ENCODE results near the gene TBC1D22A.

The TBC1D22A gene

DNA sequence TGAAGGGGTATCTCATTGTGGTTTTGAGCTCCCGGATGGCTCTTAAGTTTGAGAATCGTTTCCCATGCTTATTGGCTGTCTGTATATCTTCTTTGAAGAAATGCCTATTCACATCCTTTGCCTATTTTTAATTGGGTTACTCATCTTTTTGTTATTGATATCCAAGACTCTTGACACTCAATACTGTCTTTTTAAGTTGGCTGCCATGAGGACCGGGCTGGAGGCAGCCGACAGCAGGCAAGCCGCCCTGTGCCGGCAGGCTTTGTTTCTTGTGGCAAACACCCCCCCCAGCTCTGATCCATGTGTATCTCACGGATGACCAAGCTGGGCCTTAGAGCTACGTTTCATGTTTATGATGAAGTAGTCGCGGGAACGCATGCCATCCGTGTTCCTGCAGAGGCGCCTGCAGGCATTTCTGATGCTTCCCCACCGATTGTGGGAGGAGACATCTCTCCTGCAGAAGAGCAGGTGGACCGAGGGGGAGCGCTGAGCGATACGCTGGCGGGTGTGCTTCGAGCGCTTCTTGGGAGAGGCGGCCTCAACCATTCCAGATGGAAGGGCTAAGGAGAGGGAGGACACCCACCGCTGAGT is 95.8 kb downstream of the TBC1D22A start:
- DNase-seq (ENCODE audit: low read depth in 2 of 2) = no peak

DNA sequence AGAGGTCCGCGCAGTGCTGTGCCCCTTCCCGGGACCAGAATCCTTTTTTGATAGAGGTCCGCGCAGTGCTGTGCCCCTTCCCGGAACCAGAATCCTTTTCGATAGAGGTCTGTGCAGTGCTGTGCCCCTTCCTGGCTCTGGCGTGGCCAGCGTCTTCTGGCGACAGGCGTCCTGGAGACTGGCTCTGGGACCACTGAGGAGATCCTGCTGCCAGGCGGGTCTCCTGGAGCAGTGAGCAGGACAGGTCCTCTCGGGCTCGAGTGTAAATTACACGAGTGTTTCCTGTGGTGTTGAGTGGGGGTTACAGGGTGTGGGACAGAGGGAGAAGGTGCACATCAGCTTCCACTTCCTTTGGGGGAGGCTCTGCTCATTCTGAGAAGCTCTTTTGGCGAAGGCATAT is 98.1 kb downstream of the TBC1D22A start:
- DNase-seq (ENCODE audit: low read depth in 2 of 2) = no peak

DNA sequence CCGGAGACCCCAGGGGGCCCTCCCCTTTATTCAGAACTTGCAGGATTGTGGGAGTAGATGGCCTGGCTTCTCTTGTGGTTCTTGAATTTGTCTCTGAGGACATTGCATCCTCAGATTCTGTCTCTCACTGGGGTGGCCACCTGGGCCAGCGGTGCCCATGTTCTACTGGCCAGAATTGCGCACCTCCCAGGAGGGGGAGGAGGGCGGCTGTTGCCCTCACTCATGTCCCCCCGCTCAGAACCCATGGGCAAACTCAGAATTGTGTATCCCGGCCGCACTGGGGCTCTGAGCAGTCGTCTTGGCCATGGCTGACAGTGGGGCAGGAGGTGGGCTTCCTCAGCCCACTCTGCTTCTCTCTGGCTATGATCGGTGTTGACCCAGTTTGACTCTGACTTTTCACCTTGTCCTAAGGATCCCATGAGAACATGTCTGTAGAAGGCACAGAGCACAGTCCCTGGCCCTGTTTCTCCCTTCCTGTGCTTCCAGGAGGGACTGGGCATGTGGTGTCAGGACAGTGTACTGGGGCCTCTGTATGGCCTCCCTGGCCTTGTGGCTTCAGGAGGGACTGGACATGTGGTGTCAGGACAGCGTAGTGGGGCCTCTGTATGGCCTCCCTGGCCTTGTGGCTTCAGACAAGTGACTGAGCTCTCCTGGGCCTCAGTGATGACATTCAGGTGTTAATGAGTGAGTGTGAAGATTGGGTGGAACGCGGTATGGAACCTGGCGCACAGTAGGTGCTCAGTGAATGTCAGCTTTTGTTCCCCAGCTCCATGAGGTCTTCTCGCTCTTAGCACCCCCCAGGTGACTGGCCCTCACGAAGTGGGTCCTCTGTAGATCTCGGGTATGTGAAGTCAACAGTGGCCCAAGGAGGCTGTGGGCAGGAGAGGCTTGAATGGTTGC is 99.3 kb downstream of the TBC1D22A start:
- no peak for DNase-seq (ENCODE audit: low read depth in 2 of 2)

DNA sequence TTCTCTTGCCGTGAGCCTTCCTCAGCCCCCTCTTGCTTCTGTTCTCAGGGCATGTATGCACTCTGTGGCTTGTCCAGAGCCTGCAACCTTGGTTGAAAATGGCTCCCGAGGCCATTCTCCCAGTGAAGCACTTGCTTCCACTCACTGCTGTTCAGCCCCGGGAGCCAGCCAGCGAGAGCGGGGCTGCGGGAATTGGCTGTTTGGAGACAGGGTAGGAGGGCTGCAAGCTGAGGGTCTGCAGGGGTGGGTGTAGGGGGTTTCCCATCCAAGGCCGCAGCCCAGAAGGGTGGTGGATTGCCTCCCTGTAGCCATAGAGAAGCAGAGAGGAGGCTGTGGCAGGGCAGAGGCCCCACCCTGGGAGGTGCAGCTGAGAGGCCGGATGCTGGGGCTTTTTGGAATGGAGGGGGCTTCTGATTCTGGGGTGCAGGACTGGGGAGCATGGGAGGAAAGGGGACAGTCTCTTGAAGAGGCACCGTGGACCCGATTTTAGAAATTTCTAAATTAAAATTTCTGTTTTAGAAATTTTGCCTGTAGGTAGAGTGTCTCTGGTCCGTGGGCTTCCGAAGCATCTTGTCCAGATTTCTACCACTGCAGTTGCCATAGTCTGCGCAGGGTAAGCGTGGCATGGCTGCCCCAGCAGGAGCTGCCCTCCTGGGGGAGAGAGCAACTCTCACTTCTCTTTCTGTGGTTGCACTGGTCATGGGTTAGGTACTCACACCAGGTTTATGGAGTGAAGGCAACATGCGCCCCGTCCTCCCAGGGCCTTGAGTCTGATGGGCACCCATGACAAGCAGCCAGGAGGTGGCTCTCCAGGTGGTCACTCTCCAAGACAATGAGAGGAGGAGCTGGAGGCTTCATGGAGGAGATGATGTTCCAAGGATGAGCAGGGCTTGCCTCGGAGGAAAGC is 100.2 kb downstream of the TBC1D22A start:
- no peak for DNase-seq (ENCODE audit: low read depth in 2 of 2)

DNA sequence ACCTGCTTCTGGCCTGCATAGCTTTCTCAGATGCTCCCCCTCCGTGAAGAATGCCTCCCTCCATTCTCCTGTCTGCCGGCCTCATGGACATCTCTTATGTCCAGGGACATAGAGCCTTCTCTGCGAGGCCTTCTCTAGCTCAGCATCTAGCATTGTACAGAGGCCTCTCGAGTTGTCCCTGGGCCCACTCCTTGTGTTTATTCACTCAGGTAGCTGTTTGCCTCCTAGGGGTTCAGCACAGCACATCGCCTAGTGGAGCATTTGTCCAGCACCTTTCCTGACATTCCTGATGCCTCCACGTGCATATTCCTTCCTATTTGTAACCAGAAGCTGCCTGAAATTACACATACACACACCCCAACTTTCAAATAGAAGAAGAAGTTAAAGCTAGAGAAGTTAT is 101.3 kb downstream of the TBC1D22A start:
- no peak for DNase-seq (ENCODE audit: low read depth in 2 of 2)

GRCh38 chr22:46864314-46865051 is 102.0 kb downstream of the TBC1D22A start:
- no peak for DNase-seq (ENCODE audit: low read depth in 2 of 2)

DNA sequence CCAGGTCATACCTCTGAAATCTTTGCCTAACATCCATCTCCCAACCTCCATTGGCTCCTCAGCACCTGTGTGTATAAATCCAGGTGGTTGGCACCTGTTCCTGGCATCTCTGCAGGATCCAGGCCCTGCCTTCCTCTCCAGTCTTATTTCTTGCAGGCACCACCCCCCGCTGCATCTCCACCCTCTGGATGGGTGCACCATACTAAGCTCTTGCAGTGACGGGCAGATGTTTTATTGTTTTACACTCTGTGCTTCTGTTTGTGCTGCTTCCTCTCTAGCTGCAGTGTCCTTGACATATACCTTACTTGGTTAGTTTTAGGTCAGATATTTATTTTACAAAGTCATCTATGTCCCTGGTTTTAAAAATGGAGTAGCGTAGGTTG is 102.6 kb downstream of the TBC1D22A start:
- no peak for DNase-seq (ENCODE audit: low read depth in 2 of 2)

DNA sequence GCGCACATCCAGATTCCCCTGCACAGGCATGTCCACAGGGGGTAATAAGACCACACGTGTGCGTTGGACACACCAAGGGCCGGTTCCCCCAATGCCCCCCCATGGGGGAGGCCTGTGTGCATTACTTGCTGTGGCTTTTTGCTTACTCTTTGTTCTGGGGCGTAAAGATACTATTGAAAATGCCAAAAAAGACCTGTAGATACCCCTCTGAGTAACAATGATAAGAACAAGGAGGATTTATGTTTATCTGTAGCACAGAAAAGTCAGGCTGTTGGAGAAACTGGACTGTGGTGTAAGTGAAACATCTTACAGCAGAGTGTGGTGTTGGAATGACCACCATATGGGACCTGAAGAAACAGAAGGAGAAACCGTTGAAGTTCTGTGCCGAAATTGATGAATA is 103.2 kb downstream of the TBC1D22A start:
- no peak for DNase-seq (ENCODE audit: low read depth in 2 of 2)

DNA sequence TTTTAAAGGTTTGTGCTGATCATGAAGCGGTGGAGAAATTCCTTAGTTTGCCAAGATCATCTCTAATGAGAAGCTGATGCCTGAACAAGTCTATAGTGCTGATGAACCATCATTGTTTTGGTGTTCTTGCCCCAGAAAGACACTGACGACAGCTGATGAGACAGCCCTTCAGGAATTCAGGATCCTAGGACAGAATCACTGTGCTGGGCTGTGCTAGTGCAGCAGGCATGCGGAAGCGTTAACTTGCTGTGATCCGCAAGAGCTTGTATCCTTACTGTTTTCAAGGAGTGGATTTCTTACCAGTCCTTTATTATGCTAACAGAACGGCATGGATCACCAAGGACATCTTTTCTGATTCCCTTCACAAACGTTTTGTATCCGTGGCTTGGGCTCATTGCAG is 104.1 kb downstream of the TBC1D22A start:
- DNase-seq (ENCODE audit: low read depth in 2 of 2) = no peak

- DNase-seq (ENCODE audit: low read depth in 2 of 2) = no peak
Observed at GRCh38 chr22:46867106-46867505, 104.7 kb downstream of the TBC1D22A start.

DNA sequence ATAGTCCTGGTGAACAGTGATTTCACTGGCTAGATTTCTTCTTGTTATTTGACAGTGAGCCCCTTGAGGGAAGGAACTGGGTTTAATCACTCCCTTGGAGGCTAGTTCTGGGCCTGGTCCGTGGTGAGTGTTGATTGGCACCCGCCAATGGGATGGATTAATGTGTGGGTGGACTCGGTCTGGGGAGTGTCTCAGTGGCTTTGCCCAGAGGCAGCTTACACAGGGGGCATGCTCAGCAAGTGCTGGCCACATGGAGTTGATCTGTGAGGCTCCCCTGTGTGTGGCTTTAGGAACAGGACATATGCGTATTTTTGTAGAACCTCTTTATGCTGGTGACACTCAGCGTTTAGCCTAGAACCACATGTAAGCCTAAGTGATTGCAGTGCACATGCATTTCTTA is 106.9 kb downstream of the TBC1D22A start:
- no peak for DNase-seq (ENCODE audit: low read depth in 2 of 2)

DNA sequence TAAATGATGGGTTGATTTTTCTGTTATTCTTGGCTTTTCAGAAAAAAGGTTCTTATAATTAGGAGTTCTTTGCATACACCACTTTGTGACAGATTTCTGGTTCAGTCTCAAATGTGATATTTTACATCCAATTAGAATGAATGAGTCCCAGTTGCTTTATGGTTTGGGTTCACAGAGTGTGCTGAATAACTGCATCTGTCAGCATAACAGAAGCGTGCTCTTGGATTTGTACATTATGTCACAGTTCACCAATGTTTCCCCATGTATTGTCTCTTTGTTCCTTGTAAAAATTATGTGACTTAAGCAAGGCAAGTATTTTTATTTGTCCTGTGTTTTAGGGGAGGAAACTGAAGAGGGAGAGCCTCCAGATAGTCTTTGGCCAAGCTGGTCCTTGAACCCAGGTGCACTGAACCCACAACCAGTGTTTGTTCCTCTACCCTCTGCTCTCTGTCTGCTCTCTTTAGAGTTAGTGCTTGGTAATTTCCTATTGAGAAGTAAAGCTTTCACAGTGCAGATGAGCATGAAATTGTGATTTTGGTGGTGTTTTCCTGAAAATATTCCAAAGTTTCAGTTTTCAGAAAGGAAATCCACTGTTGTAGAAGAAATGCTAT is 107.5 kb downstream of the TBC1D22A start:
- DNase-seq (ENCODE audit: low read depth in 2 of 2) = no peak

- no peak for DNase-seq (ENCODE audit: low read depth in 2 of 2)
Observed at GRCh38 chr22:46871826-46872225, 109.4 kb downstream of the TBC1D22A start.

GRCh38 chr22:46875089-46875488 is 112.6 kb downstream of the TBC1D22A start:
- no peak for DNase-seq (ENCODE audit: low read depth in 2 of 2)

DNA sequence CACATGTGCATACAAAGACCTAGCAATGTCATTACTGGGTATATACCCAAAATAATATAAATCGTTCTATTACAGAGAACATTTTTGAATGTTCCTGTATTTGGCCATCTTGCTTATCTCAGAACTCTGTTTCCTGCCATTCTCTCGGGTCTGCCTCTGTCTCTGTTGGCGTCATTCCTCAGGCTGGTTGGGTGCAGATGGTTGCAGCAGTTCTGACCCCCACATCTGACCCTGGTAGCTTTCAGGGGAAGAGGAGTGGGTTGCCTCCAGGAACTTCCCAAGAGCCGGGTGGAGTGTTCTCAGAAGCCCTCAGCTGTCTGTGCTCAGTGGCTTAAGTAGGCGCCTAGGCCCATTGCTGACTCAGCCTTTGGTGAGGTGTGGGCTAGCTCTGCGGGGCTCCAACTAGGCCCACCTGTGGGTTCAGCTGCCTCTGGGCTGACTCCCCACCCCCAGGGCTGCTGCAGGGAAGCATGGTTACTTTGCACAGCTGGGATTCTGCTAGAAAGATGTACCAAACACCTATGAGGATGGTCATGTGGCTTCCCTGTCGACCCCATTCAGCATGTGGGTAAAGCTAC is 114.0 kb downstream of the TBC1D22A start:
- DNase-seq (ENCODE audit: low read depth in 2 of 2) = no peak

DNA sequence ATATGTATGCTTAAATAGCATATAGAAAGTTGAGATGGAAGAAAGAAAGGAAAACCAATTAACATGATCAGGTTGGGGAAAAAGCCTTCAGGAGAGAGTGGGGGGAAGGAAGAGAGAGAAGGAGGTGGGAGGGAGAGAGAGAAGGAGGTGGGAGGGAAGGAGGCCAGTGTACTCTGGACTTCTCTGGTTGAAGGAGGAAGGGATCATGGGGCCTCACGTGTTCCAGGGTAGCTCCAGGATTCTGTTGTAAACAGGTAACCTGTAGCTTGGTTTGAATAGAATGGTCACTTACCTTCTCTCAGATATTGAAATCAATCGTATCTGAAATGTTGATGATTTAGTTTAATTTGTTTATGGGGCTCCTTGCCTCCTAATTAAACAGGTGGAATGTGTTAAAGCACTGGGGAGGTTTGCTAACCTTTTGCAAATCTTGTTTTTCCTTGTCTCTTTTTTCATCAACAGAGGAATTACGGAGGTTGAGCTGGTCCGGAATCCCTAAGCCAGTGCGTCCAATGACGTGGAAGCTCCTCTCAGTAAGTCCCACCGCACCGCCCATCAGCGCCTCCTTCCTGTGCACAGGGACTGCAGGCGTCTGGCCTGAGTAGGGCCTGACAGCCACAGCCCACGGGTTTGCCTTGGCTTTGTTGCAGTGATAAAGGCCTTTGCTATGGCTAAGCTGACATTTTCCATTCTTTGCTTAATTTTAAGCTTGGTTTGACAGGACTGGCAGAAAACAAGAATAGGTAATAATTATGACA is 115.9 kb downstream of the TBC1D22A start:
- no peak for DNase-seq (ENCODE audit: low read depth in 2 of 2)

DNA sequence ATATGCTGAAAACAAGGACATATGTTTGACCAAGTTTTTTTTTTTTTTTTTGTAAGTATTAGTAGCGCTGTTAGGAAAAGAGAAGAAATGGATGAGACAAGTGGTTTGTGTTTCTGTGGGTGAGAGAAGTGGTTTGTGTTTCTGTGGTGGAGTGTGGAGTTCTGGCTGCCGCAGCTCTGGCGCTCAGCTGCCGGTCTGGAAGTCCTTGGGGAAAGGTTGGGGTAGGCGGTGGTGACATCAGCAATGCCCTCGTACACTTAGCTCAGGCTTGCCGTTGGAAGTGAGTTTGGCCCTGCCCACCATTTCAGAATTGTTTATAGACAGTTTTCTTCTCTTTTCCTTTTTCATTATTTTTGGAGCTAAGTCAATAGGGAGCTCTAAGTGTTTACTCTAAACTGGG is 116.6 kb downstream of the TBC1D22A start:
- DNase-seq (ENCODE audit: low read depth in 2 of 2) = no peak

- DNase-seq (ENCODE audit: low read depth in 2 of 2) = no peak
Observed at GRCh38 chr22:46881373-46882118, 119.1 kb downstream of the TBC1D22A start.
